K562 (cell line): ENCODE measurements around the gene ZNF665. TPM values are rescaled to one million over a fixed set of nuclear protein-coding genes. Genes with fewer than 3 reads are reported as not detected.

Experiments
- ATAC-seq: fragments of 200-7000 bp; cut with Tn5 transposase; 3 replicates; pipeline ENCODE4 v1.9.1; 2020; ENCODE audit warnings: moderate library complexity
- BruUV-seq: library from RNA; stranded (reverse); fragments of 400-500 nt; replicated peaks from 2 replicates; lab custom pipeline; 2021; lab: Mats Ljungman, UMichigan
- CTCF ChIA-PET: fragments of 300-600 bp; formaldehyde crosslinking; extraction: SDS; loops from one replicate; lab custom pipeline; 2021; ENCODE audit warnings: low intra/inter-chr PET ratio; lab: Yijun Ruan, JAX
- POLR2A ChIA-PET: fragments of 300-600, 350-650 bp; sonication (Branson Sonifier 250); formaldehyde crosslinking; extraction: SDS; loops from one replicate; lab custom pipeline; 2021; ENCODE audit warnings: antibody characterized with exemption, inconsistent platforms; lab: Yijun Ruan, JAX
- DNase-seq, 4 experiments: peaks; one replicate each; pipeline versions ENCODE4 v3.0.0 to v3.0.0-alpha.2; 2011 to 2018; ENCODE audit warnings: low spot score in 3 of 4, mixed read lengths in 3 of 4; ENCODE audit errors: extremely low read depth in 1 of 4
- FAIRE-seq: peaks from 2 replicates; lab custom pipeline; 2011; peaks lifted over from hg19 to GRCh38; lab: Jason Lieb, UNC
- H2AFZ ChIP-seq: 2 replicates; pipeline ENCODE4 v1.6.0; 2011; ENCODE audit warnings: low read depth, low read length, control low read depth, inconsistent platforms
- H3K27ac ChIP-seq: fragments of 200-600 bp; 3 replicates; pipeline ENCODE4 v1.8.0; 2011; ENCODE audit warnings: low read depth, mild to moderate bottlenecking, control low read depth, inconsistent platforms, low read length, moderate library complexity, mixed read lengths; ENCODE audit errors: extremely low read depth
- H3K27me3 ChIP-seq, 2 experiments: fragments of 300-600 bp in 1 of 2; 2 replicates in 1 of 2; 3 replicates in 1 of 2; pipeline versions ENCODE4 v1.6.0 to v1.8.0; 2011; ENCODE audit warnings: inconsistent platforms in 2 of 2, low read length in 2 of 2, mild to moderate bottlenecking in 1 of 2, mixed read lengths in 1 of 2, moderate library complexity in 1 of 2; ENCODE audit not compliant: control insufficient read depth in 2 of 2, insufficient read depth in 2 of 2
- H3K36me3 ChIP-seq: fragments of 300-600 bp; 3 replicates; pipeline ENCODE4 v1.8.0; 2011; ENCODE audit warnings: mild to moderate bottlenecking, low read length, inconsistent platforms; ENCODE audit not compliant: control insufficient read depth, insufficient read depth
- H3K4me1 ChIP-seq, 2 experiments: fragments of 200-600 bp in 1 of 2; replicated peaks in 1 of 2; 2 replicates in 1 of 2; 3 replicates in 1 of 2; pipeline versions ENCODE4 v1.5.1 to v1.8.0; 2011; ENCODE audit warnings: inconsistent platforms in 2 of 2, low read length in 2 of 2, mild to moderate bottlenecking in 1 of 2, mixed read lengths in 1 of 2, moderate library complexity in 1 of 2; ENCODE audit not compliant: control insufficient read depth in 2 of 2, insufficient read depth in 2 of 2
- H3K4me2 ChIP-seq: 2 replicates; pipeline ENCODE4 v1.6.1; 2011; ENCODE audit warnings: low read length, control low read depth, inconsistent platforms, mixed read lengths; ENCODE audit not compliant: insufficient read depth
- H3K4me3 ChIP-seq: fragments of 200-600 bp; sonication (generic), shearing (Covaris generic); 2 replicates; pipeline ENCODE4 v1.5.1; 2016; ENCODE audit warnings: control low read depth, inconsistent platforms
- H3K79me2 ChIP-seq: fragments of 200-600 bp; 3 replicates; pipeline ENCODE4 v1.8.0; 2011; ENCODE audit warnings: low read length, inconsistent platforms; ENCODE audit not compliant: control insufficient read depth, insufficient read depth
- H3K9ac ChIP-seq, 2 experiments: 2 replicates each; pipeline versions ENCODE4 v1.6.0 to v1.6.1; 2011; ENCODE audit warnings: low read depth in 2 of 2, low read length in 2 of 2, control low read depth in 1 of 2, inconsistent platforms in 1 of 2, mild to moderate bottlenecking in 1 of 2, mixed read lengths in 1 of 2; ENCODE audit not compliant: insufficient read depth in 1 of 2
- H3K9me1 ChIP-seq: one replicate; pipeline ENCODE4 v1.6.0; 2011; ENCODE audit warnings: inconsistent platforms, mild to moderate bottlenecking, low read length, moderate library complexity; ENCODE audit not compliant: control insufficient read depth, insufficient read depth
- H3K9me3 ChIP-seq: replicated peaks from 2 replicates; pipeline ENCODE4 v1.5.1; 2011; ENCODE audit warnings: low read depth, low read length, inconsistent platforms; ENCODE audit not compliant: control insufficient read depth, insufficient read depth
- H4K20me1 ChIP-seq: replicated peaks from 2 replicates; pipeline ENCODE4 v1.6.1; 2011; ENCODE audit warnings: low read length, inconsistent platforms, mixed read lengths; ENCODE audit not compliant: control insufficient read depth, insufficient read depth
- CBX1 ChIP-seq: sonication (generic); IDR thresholded peaks from 2 replicates; pipeline ENCODE4 v1.6.1; 2016; ENCODE audit warnings: antibody characterized with exemption, low read depth, mild to moderate bottlenecking
- CEBPG ChIP-seq, 3 experiments: fragments of 200-800 bp in 1 of 3; sonication (Bioruptor generic) in 1 of 3; sonication (generic) in 1 of 3; formaldehyde crosslinking in 1 of 3; IDR thresholded peaks in 2 of 3; conservative IDR thresholded peaks in 1 of 3; 2 replicates each; pipeline versions ENCODE4 v1.6.1 to v1.8.0; 2016 to 2022; ENCODE audit warnings: missing compliant biosample characterization in 2 of 3, missing genetic modification characterization in 2 of 3, mild to moderate bottlenecking in 1 of 3, missing genetic modification reagents in 1 of 3
- CHCHD3 ChIP-seq: fragments of 250-450 bp; sonication (Bioruptor Pico); IDR thresholded peaks from 2 replicates; pipeline ENCODE4 v2.1.2; 2022; ENCODE audit warnings: mild to moderate bottlenecking
- CHD2 ChIP-seq: IDR thresholded peaks from 2 replicates; pipeline ENCODE4 v1.6.1; 2011; ENCODE audit warnings: low read depth, low read length
- CXXC5 ChIP-seq: fragments of 250-450 bp; sonication (Bioruptor Pico); IDR thresholded peaks from 2 replicates; pipeline ENCODE4 v1.8.0; 2022; ENCODE audit warnings: inconsistent platforms, mild to moderate bottlenecking, moderate library complexity
- HDAC2 ChIP-seq: fragments of 450-650 bp; IDR thresholded peaks from 2 replicates; pipeline ENCODE4 v1.6.1; 2016; ENCODE audit warnings: mild to moderate bottlenecking
- HMG20A ChIP-seq: fragments of 450-650 bp; formaldehyde crosslinking; conservative IDR thresholded peaks from 2 replicates; pipeline ENCODE4 v1.4.0; 2020; ENCODE audit warnings: mild to moderate bottlenecking, mixed read lengths
- HNRNPH1 ChIP-seq: fragments of 200-400 bp; formaldehyde crosslinking; optimal IDR thresholded peaks from 2 replicates; pipeline ENCODE3; 2017; ENCODE audit warnings: low read depth, mild to moderate bottlenecking, low read length, moderate library complexity
- MCM5 ChIP-seq: fragments of 450-650 bp; IDR thresholded peaks from 2 replicates; pipeline ENCODE4 v1.6.1; 2016; ENCODE audit warnings: low read depth
- MNT ChIP-seq, 2 experiments: fragments of 450-650 bp; conservative IDR thresholded peaks; 2 replicates each; pipeline ENCODE4 v1.6.1; 2017; ENCODE audit warnings: mild to moderate bottlenecking in 2 of 2, moderate library complexity in 2 of 2
- RAD21 ChIP-seq, 2 experiments: fragments of 250-450 bp in 1 of 2; fragments of 450-650 bp in 1 of 2; sonication (Bioruptor Pico) in 1 of 2; formaldehyde crosslinking in 1 of 2; IDR thresholded peaks in 1 of 2; conservative IDR thresholded peaks in 1 of 2; 2 replicates each; pipeline versions ENCODE4 v1.4.0 to v1.8.0; 2020 to 2022; ENCODE audit warnings: mild to moderate bottlenecking in 2 of 2, moderate library complexity in 1 of 2
- SIX5 ChIP-seq, 2 experiments: IDR thresholded peaks; 2 replicates each; pipeline ENCODE4 v1.6.1; 2011; ENCODE audit warnings: low read length in 2 of 2, borderline replicate concordance in 1 of 2, low read depth in 1 of 2, mild to moderate bottlenecking in 1 of 2, moderate library complexity in 1 of 2; ENCODE audit not compliant: insufficient read depth in 1 of 2
- TARDBP ChIP-seq: fragments of 450-650 bp; IDR thresholded peaks from 2 replicates; pipeline ENCODE4 v1.6.1; 2016
- ZBTB17 ChIP-seq: fragments of 450-650 bp; formaldehyde crosslinking; IDR thresholded peaks from 2 replicates; pipeline ENCODE4 v1.4.0; 2020; ENCODE audit warnings: mild to moderate bottlenecking
- ZNF277 ChIP-seq: fragments of 250-450 bp; sonication (Bioruptor Pico); IDR thresholded peaks from 2 replicates; pipeline ENCODE4 v1.8.0; 2022; ENCODE audit warnings: inconsistent platforms, mild to moderate bottlenecking, moderate library complexity, borderline replicate concordance
- ZNF551 ChIP-seq: fragments of 250-450 bp; sonication (Bioruptor Pico); IDR thresholded peaks from 2 replicates; pipeline ENCODE4 v1.5.0; 2021; ENCODE audit warnings: mild to moderate bottlenecking, moderate library complexity
- WGBS: fragments of 100-300 bp; shearing (Covaris generic); methylation state at CpG from one replicate; pipeline ENCODE4 v1.1.6; 2016; ENCODE audit warnings: low coverage, mixed read lengths; ENCODE audit not compliant: insufficient coverage; ENCODE audit errors: missing lambda C conversion rate; 5-methylcytosine and 5-hydroxymethylcytosine counted together
- in situ Hi-C: fragments of 300-500 bp; cut with MboI; formaldehyde crosslinking; loops from 4 replicates; pipeline ENCODE4 v1.15.0; 2018; ENCODE audit warnings: inconsistent platforms, mixed read lengths
- intact Hi-C: fragments of 100-400 bp; cut with micrococcal nuclease; formaldehyde crosslinking; loops from 2 replicates; pipeline ENCODE4 v1.14.2; 2022
- polyA plus RNA-seq, 8 experiments: library from polyadenylated mRNA; depleted of rRNA in 4 of 8; stranded (reverse) in 5 of 8; unstranded in 3 of 8; fragments of >200 nt; fragmentation: Nextera tagmentation in 2 of 8; fragmentation: Illumina TruSeq in 1 of 8; extraction: Ambion mirVana in 2 of 8; extraction: Trizol in 1 of 8; gene quantifications; 2 replicates each; pipeline versions ENCODE4 v1.2.1 to v1.2.3, GENCODE V29; 2011 to 2014; ENCODE audit warnings: inconsistent platforms in 1 of 8, missing spikeins in 1 of 8
- total RNA-seq, 7 experiments: library from RNA; depleted of rRNA in 6 of 7; stranded (reverse); fragments of >200 nt in 6 of 7; fragmentation: Illumina TruSeq in 2 of 7; extraction: Trizol in 2 of 7; gene quantifications; 2 replicates each; pipeline versions ENCODE4 v1.2.1 to v1.2.3, GENCODE V29; 2011 to 2021; ENCODE audit warnings: low replicate concordance in 1 of 7

ZNF665 gene
- total and polyA plus RNA-seq, 9 of the 15 experiments (the other 6 are each of a cell fraction or from before 2014, with no cell fraction given) = 1.9 to 7.6 (median 2.8) TPM

GRCh38 chr19:53196777-53197396 lies 3.7 kb upstream of the ZNF665 start (continued):
- TF ChIP-seq MNT (conservative IDR thresholded peaks at IDR 0.05) (0 out of 4 replicates have a peak, but pooled peaks of 1 of the 2 experiments have one; percentile 16), RAD21 (CRISPR knock-in tag; conservative IDR thresholded peaks at IDR 0.05 in 1 of 2, IDR thresholded peaks at IDR 0.05 in 1 of 2) (no peak), HNRNPH1 (no peak), CXXC5 (0 out of 2 replicates have a peak, but pooled peaks have one; percentile 16)

GRCh38 chr19:53195265-53195903 lies 2.2 kb upstream of the ZNF665 start:
- Histone ChIP-seq H3K79me2 (peaks cover 3% of the 10 kb centered on the region; the same call in 1 of the 3 replicates), H3K36me3 (peaks cover 8% of the 10 kb centered on the region; the same call in 2 of the 3 replicates), H3K9ac (no peak overlapping the region), H3K27ac (no peak overlapping the region), H3K9me3 (peaks cover 7% of the 10 kb centered on the region), H3K9me1 (no peaks in the 10 kb centered on the region), H3K4me3 (no peak overlapping the region), H4K20me1 (no peaks in the 10 kb centered on the region), H3K4me1 (peaks cover 0 to 15% of the 10 kb centered on the region in 2 experiments; a peak in 3 of 5 replicates), H3K27me3 (no peaks in the 10 kb centered on the region), H3K4me2 (no peak overlapping the region), H2AFZ (no peak overlapping the region)
- intact Hi-C loops = no loop called here
- ATAC-seq (0 out of 3 replicates have a peak, but pooled peaks have one; percentile 38), DNase-seq (peak; percentile 56 to 72 (median 58)), FAIRE-seq (peak; percentile 94)
- WGBS = 4% methylated on average over 3 of the region's 3 CpGs
- ChIA-PET CTCF (interaction anchor here (0.6 to 1.6 kb wide), 2 partner anchors 551 to 1286 kb away, joined by 3 to 4 read pairs; no protein-coding TSS in a partner anchor), POLR2A (no interaction called here)
- in situ Hi-C loops = loop anchor here (10.0 kb wide), 1 partner anchor 549 kb away; no protein-coding TSS in a partner anchor
- BruUV-seq = no TSS peak
- TF ChIP-seq MCM5 = no peak
- no peak for TF ChIP-seq ZBTB17
- TF ChIP-seq ZNF551 (CRISPR knock-in tag) = no peak
- no peak for TF ChIP-seq HDAC2
- no peak for TF ChIP-seq TARDBP
- no peak for TF ChIP-seq CHD2
- no peak for TF ChIP-seq SIX5 (IDR thresholded peaks at IDR 0.05; ENCODE audit: borderline replicate concordance in 1 of 2, insufficient read depth in 1 of 2, low read depth in 1 of 2, low read length in 2 of 2)
- no peak for TF ChIP-seq CBX1
- no peak for TF ChIP-seq CHCHD3
- no peak for TF ChIP-seq CEBPG (CRISPR knock-in tag; IDR thresholded peaks at IDR 0.05)
- no peak for TF ChIP-seq CEBPG (tag; conservative IDR thresholded peaks at IDR 0.05 in 1 of 2, IDR thresholded peaks at IDR 0.05 in 1 of 2)
- no peak for TF ChIP-seq ZNF277 (CRISPR knock-in tag)
- no peak for TF ChIP-seq HMG20A
